SU-DHL-6 (cell line): Measurements from ENCODE around the gene ALPK3.

Experiments used
- H2AFZ ChIP-seq: fragments of 200-600 bp; sonication (generic); 2 replicates; pipeline ENCODE4 v1.6.1; 2014; ENCODE audit warnings: low read depth, mild to moderate bottlenecking, moderate library complexity, mixed read lengths, antibody characterized with exemption, low read length; ENCODE audit not compliant: severe bottlenecking
- H3F3A ChIP-seq: fragments of 200-600 bp; shearing (Covaris generic); 2 replicates; pipeline ENCODE4 v1.6.0; 2016; ENCODE audit warnings: antibody characterized with exemption, mild to moderate bottlenecking; ENCODE audit not compliant: insufficient read depth
- H3K27ac ChIP-seq: fragments of 200-600 bp; sonication (generic); 2 replicates; pipeline ENCODE4 v1.5.1; 2016; ENCODE audit warnings: low read depth, mild to moderate bottlenecking, low read length, moderate library complexity, mixed read lengths
- H3K27me3 ChIP-seq: fragments of 200-600 bp; sonication (generic), shearing (Covaris generic); 2 replicates; pipeline ENCODE4 v1.6.0; 2014; ENCODE audit warnings: mild to moderate bottlenecking, low read length
- H3K36me3 ChIP-seq: fragments of 200-600 bp; sonication (generic); 2 replicates; pipeline ENCODE4 v1.6.1; 2014; ENCODE audit warnings: mild to moderate bottlenecking, low read length, mixed read lengths
- H3K4me2 ChIP-seq: fragments of 300-600, 200-600 bp; shearing (Covaris generic), sonication (generic); 2 replicates; pipeline ENCODE4 v1.6.0; 2014; ENCODE audit warnings: low read length, low read depth, mild to moderate bottlenecking; ENCODE audit not compliant: poor library complexity, severe bottlenecking
- H3K4me3 ChIP-seq: fragments of 200-600 bp; sonication (generic); 2 replicates; pipeline ENCODE4 v1.5.1; 2014; ENCODE audit warnings: antibody characterized with exemption, low read length, mild to moderate bottlenecking, mixed read lengths; ENCODE audit not compliant: insufficient read depth, poor library complexity, severe bottlenecking
- H3K79me2 ChIP-seq: fragments of 200-600 bp; sonication (generic); 2 replicates; pipeline ENCODE4 v1.6.1; 2014; ENCODE audit warnings: mild to moderate bottlenecking, low read length, moderate library complexity; ENCODE audit not compliant: insufficient read depth
- H3K9ac ChIP-seq: fragments of 200-600 bp; sonication (generic); 2 replicates; pipeline ENCODE4 v1.7.0; 2014; ENCODE audit warnings: mild to moderate bottlenecking, low read length
- H3K9me2 ChIP-seq: fragments of 200-600 bp; sonication (generic); replicated peaks from 2 replicates; pipeline ENCODE4 v1.6.1; 2014; ENCODE audit warnings: low read length; ENCODE audit not compliant: insufficient read depth
- H3K9me3 ChIP-seq: fragments of 200-600 bp; sonication (generic); 2 replicates; pipeline ENCODE4 v1.6.1; 2014; ENCODE audit warnings: low read length, mixed read lengths; ENCODE audit not compliant: insufficient read depth
- H4K20me1 ChIP-seq: fragments of 200-600 bp; sonication (generic); 2 replicates; pipeline ENCODE4 v1.6.1; 2014; ENCODE audit warnings: low read depth, mild to moderate bottlenecking, antibody characterized with exemption, low read length, moderate library complexity, mixed read lengths
- EZH2phosphoT487 ChIP-seq: fragments of 200-600 bp; sonication (generic), shearing (Covaris generic); conservative IDR thresholded peaks from 2 replicates; pipeline ENCODE4 v1.6.1; 2018; ENCODE audit warnings: mild to moderate bottlenecking, antibody characterized with exemption, low read length, moderate library complexity, mixed read lengths
- TF ChIP-seq, protein P1 (sequence below): fragments of 200-600 bp; sonication (generic); IDR thresholded peaks from one replicate; pipeline ENCODE4 v1.5.1; 2017; ENCODE audit warnings: antibody characterized with exemption, mild to moderate bottlenecking, low read length, moderate library complexity; ENCODE audit not compliant: insufficient read depth, poor library complexity, severe bottlenecking

Gene ALPK3

GRCh38 chr15:84892786-84893307, 75.7 kb downstream of the ALPK3 start:
- Histone ChIP-seq H3K36me3 (no peaks in the 10 kb centered on the region), H3K9ac (no peak overlapping the region), H3K9me3 (no peaks in the 10 kb centered on the region), H3K4me2 (no peak overlapping the region), H3K27ac (no peak overlapping the region), H3K79me2 (no peaks in the 10 kb centered on the region), H2AFZ (no peak overlapping the region), H3K4me3 (no peak overlapping the region), H3F3A (no peaks in the 10 kb centered on the region), H3K27me3 (no peaks in the 10 kb centered on the region), H4K20me1 (no peaks in the 10 kb centered on the region), H3K9me2 (no peaks in the 10 kb centered on the region)
- no peak for TF ChIP-seq EZH2phosphoT487
- TF ChIP-seq, protein P1, sequence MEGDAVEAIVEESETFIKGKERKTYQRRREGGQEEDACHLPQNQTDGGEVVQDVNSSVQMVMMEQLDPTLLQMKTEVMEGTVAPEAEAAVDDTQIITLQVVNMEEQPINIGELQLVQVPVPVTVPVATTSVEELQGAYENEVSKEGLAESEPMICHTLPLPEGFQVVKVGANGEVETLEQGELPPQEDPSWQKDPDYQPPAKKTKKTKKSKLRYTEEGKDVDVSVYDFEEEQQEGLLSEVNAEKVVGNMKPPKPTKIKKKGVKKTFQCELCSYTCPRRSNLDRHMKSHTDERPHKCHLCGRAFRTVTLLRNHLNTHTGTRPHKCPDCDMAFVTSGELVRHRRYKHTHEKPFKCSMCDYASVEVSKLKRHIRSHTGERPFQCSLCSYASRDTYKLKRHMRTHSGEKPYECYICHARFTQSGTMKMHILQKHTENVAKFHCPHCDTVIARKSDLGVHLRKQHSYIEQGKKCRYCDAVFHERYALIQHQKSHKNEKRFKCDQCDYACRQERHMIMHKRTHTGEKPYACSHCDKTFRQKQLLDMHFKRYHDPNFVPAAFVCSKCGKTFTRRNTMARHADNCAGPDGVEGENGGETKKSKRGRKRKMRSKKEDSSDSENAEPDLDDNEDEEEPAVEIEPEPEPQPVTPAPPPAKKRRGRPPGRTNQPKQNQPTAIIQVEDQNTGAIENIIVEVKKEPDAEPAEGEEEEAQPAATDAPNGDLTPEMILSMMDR: no peak

GRCh38 chr15:84893607-84894006, 76.5 kb downstream of the ALPK3 start:
- Histone ChIP-seq H3K9me3 (no peaks in the 10 kb centered on the region), H2AFZ (no peak overlapping the region), H3K9me2 (no peaks in the 10 kb centered on the region), H3K79me2 (no peaks in the 10 kb centered on the region), H3K27ac (no peak overlapping the region), H4K20me1 (no peaks in the 10 kb centered on the region), H3K27me3 (no peaks in the 10 kb centered on the region), H3K4me2 (no peak overlapping the region), H3K4me3 (no peak overlapping the region), H3K36me3 (no peaks in the 10 kb centered on the region), H3K9ac (no peak overlapping the region), H3F3A (no peaks in the 10 kb centered on the region)
- TF ChIP-seq EZH2phosphoT487: no peak
- TF ChIP-seq, protein P1: no peak

DNA sequence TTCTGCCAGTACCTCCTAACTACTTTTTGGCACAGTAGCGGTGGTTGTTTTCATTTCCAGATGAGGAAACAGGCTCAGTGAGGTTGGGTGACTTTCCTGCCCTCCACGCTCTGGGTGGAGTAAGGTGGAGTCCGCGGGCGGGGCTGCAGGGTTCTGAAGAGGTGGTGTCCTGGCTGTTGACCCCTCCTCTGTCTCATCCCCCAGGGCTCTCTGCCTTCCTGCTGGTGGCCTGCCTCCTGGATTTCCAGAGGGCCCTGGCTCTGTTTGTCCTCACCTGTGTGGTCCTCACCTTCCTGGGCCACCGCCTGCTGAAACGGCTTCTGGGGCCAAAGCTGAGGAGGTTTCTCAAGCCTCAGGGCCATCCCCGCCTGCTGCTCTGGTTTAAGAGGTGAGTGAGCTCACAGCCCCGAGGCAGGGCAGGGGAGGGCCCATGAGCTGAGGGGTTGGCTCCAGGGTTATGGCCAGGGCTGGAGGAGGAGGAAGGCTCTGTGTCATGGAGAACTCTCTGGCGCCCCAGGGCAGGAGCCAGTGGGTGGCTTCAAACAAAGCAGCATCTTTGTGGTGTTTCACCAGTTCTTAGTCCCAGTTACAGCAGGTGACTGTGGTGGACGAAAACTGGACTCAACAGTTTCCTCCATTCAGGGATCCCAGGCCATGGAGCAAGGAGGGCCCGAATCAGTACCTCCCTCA, 77.7 kb downstream of the ALPK3 start:
- no peaks in the 10 kb centered on the region for H3K79me2 ChIP-seq
- H3K4me3 ChIP-seq: no peak overlapping the region
- no peaks in the 10 kb centered on the region for H4K20me1 ChIP-seq
- no peak overlapping the region for H3K27ac ChIP-seq
- no peaks in the 10 kb centered on the region for H3K9me3 ChIP-seq
- no peaks in the 10 kb centered on the region for H3F3A ChIP-seq
- H3K9ac ChIP-seq: no peak overlapping the region
- H2AFZ ChIP-seq: no peak overlapping the region
- no peak overlapping the region for H3K4me2 ChIP-seq
- H3K36me3 ChIP-seq: no peaks in the 10 kb centered on the region
- H3K9me2 ChIP-seq: no peaks in the 10 kb centered on the region
- H3K27me3 ChIP-seq: no peaks in the 10 kb centered on the region
- TF ChIP-seq, protein P1: no peak
- no peak for TF ChIP-seq EZH2phosphoT487
